Measurements from ENCODE around the gene USP38.
"Not testable (repeated sequence)": the region's sequence is repeated elsewhere in the genome, so short reads cannot be mapped to it uniquely, and the experiment has no call there.

Gene USP38

GRCh38 chr4:143184503-143185252 is at the start of gene USP38:
TSS of gene USP38 (plus strand) at chr4:143184917. CDS start at chr4:143185451, 534 bp downstream.
- DNase-seq: peak; percentile 87 to 91

GRCh38 chr4:143135358-143135757 is 49.4 kb upstream of the USP38 start:
- no peak for DNase-seq

- no peak for DNase-seq
These were observed 44.0 kb upstream of the USP38 start for GRCh38 chr4:143140696-143141095.

GRCh38 chr4:143148521-143148920 is 36.2 kb upstream of the USP38 start:
- DNase-seq: no peak

- DNase-seq: no peak
These were observed 27.9 kb upstream of the USP38 start for GRCh38 chr4:143156853-143157252.

- DNase-seq: no peak
These were observed 21.1 kb upstream of the USP38 start for GRCh38 chr4:143163614-143164013.

- not testable (repeated sequence) for DNase-seq
These were observed 18.0 kb upstream of the USP38 start for GRCh38 chr4:143166722-143167121.

- DNase-seq: no peak
These were observed 5.8 kb upstream of the USP38 start for GRCh38 chr4:143178923-143179322.

- no peak for DNase-seq
These were observed 1.1 kb upstream of the USP38 start for GRCh38 chr4:143183513-143184216.

- no peak for DNase-seq
These were observed 557 bp upstream of the USP38 start for GRCh38 chr4:143184217-143184502.

- no peak for DNase-seq
These were observed 763 bp downstream of the USP38 start for GRCh38 chr4:143185253-143186107.

GRCh38 chr4:143186212-143186611 is 1.5 kb downstream of the USP38 start:
- no peak for DNase-seq

- no peak for DNase-seq
These were observed 1.9 kb downstream of the USP38 start for GRCh38 chr4:143186649-143187048.

- DNase-seq: no peak
These were observed 3.7 kb downstream of the USP38 start for GRCh38 chr4:143188136-143189088.

- no peak for DNase-seq
These were observed 4.8 kb downstream of the USP38 start for GRCh38 chr4:143189528-143189927.

- no peak for DNase-seq
These were observed 10.9 kb downstream of the USP38 start for GRCh38 chr4:143195581-143195980.

- no peak for DNase-seq
These were observed 11.6 kb downstream of the USP38 start for GRCh38 chr4:143196323-143196722.

- DNase-seq: no peak
These were observed 14.8 kb downstream of the USP38 start for GRCh38 chr4:143199503-143199902.

GRCh38 chr4:143202824-143203223 is 18.1 kb downstream of the USP38 start:
- DNase-seq: no peak

- no peak for DNase-seq
These were observed 18.9 kb downstream of the USP38 start for GRCh38 chr4:143203577-143203976.

- DNase-seq: no peak
These were observed 22.8 kb downstream of the USP38 start for GRCh38 chr4:143207555-143207954.

GRCh38 chr4:143212566-143212965 is 27.8 kb downstream of the USP38 start:
- no peak for DNase-seq

Measured in activated CD4-positive, alpha-beta T cell treated with anti-CD3 and anti-CD28 coated beads, Interleukin-2, amount 50 U/mL, for 4 hours (primary cell).